ENCODE results near the gene CAMTA1. TPM values are rescaled to one million over a fixed set of nuclear protein-coding genes. Genes with fewer than 3 reads are reported as not detected.

Gene CAMTA1
- total RNA-seq, 1 donor: 56.1 TPM

GRCh38 chr1:7208647-7209180 is 423.5 kb downstream of the CAMTA1 start:
- TF ChIP-seq CTCF (IDR thresholded peaks at IDR 0.05; ENCODE audit: insufficient read depth, low read depth, low read length): no peak
- no peak overlapping the region for H3K4me3 ChIP-seq (ENCODE audit: low read depth, low read length)
- DNase-seq (ENCODE audit: low read depth): no peak

- TF ChIP-seq CTCF (IDR thresholded peaks at IDR 0.05; ENCODE audit: insufficient read depth, low read depth, low read length): no peak
- H3K4me3 ChIP-seq (ENCODE audit: low read depth, low read length): no peak overlapping the region
- DNase-seq (ENCODE audit: low read depth): no peak
Observed at GRCh38 chr1:7209336-7209735, 424.1 kb downstream of the CAMTA1 start.

DNA sequence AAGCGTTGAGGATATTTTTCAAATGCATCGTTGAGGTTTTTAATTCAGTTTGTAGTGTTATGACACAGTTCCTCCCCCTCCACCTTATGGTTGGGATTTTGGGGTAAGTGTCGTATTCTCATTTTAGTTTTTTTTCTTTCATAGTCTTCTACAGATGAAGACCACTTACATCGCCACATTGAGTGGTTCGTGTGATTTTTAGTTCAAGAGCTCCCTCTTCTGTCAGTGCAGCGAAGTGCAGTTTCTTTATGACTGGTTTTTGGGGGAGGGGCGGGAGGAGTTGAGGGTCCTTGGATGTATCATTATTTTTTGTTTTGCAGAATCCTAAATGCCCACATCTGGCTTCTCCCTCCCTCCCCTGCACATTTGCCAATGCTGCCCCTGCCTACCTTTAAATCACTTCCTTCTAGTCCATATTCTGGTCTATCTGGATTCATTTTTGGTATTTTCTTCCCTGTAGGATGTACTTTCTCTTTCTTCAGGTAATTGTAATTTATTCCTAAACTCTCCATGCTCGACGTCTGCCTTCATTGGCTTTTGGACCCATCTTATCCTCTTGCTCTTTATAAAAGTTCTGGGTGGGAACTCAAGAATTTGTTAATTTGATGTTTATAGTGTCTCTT is 433.1 kb downstream of the CAMTA1 start:
- H3K4me3 ChIP-seq (ENCODE audit: low read depth, low read length): no peak overlapping the region
- peak; percentile 70 for TF ChIP-seq CTCF (IDR thresholded peaks at IDR 0.05; ENCODE audit: insufficient read depth, low read depth, low read length)
- peak; percentile 55 for DNase-seq (ENCODE audit: low read depth)

GRCh38 chr1:7219031-7219430 is 433.8 kb downstream of the CAMTA1 start:
- no peak overlapping the region for H3K4me3 ChIP-seq (ENCODE audit: low read depth, low read length)
- TF ChIP-seq CTCF (IDR thresholded peaks at IDR 0.05; ENCODE audit: insufficient read depth, low read depth, low read length): no peak
- DNase-seq (ENCODE audit: low read depth): no peak

GRCh38 chr1:7220007-7220406 is 434.8 kb downstream of the CAMTA1 start:
- TF ChIP-seq CTCF (IDR thresholded peaks at IDR 0.05; ENCODE audit: insufficient read depth, low read depth, low read length): no peak
- DNase-seq (ENCODE audit: low read depth): no peak
- no peak overlapping the region for H3K4me3 ChIP-seq (ENCODE audit: low read depth, low read length)

- no peak for DNase-seq (ENCODE audit: low read depth)
Observed at GRCh38 chr1:7220712-7221252, 435.5 kb downstream of the CAMTA1 start.

More at GRCh38 chr1:7220712-7221252, 435.5 kb downstream of the CAMTA1 start:
- H3K4me3 ChIP-seq (ENCODE audit: low read depth, low read length): no peak overlapping the region
- no peak for TF ChIP-seq CTCF (IDR thresholded peaks at IDR 0.05; ENCODE audit: insufficient read depth, low read depth, low read length)

Data from fibroblast of villous mesenchyme (primary cell).